Smooth muscle cell of the brain vasculature (primary cell): Measurements from ENCODE around the gene C16orf74.
A peak's percentile ranks its signal among the peaks of the same experiment; 100 is the strongest.

Experiments used
- DNase-seq: peaks from one replicate; pipeline ENCODE4 v3.0.0-alpha.2; 2012; ENCODE audit warnings: low read depth, low spot score

The C16orf74 gene

DNA sequence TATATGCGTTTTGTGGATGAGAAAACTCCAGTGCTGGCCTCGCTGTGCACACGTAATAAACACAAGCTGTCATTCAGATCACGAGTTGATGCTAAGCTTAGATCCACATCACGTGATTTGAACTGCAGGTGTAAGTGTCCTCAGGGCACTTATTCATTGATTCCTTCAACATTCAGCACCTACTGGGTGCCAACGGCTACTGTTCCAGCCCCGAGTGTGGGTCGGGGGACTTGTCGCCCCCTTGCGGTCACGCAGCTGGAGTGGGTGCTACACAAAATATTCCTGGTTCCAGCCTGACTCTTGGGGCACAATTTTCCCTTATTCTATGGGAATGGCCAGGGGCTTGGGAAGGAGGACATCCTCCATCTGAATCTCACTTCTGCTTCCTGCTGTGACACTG, 32.2 kb downstream of the C16orf74 start:
- DNase-seq = no peak

DNA sequence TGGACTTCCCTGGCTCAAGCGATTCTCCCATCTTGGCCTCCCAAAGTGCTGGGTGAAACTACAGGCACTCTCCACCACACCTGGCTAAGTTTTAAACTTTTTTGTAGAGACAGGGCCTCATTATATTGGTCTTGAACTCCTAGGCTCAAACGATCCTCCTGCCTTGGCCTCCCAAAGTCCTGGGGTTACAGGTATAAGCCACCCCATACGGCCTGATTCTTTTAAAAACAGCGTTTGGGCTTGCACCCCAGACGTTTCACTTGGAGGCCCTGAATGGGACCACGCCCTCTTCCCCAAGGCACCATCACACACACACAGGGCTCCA, 32.8 kb downstream of the C16orf74 start:
- no peak for DNase-seq

DNA sequence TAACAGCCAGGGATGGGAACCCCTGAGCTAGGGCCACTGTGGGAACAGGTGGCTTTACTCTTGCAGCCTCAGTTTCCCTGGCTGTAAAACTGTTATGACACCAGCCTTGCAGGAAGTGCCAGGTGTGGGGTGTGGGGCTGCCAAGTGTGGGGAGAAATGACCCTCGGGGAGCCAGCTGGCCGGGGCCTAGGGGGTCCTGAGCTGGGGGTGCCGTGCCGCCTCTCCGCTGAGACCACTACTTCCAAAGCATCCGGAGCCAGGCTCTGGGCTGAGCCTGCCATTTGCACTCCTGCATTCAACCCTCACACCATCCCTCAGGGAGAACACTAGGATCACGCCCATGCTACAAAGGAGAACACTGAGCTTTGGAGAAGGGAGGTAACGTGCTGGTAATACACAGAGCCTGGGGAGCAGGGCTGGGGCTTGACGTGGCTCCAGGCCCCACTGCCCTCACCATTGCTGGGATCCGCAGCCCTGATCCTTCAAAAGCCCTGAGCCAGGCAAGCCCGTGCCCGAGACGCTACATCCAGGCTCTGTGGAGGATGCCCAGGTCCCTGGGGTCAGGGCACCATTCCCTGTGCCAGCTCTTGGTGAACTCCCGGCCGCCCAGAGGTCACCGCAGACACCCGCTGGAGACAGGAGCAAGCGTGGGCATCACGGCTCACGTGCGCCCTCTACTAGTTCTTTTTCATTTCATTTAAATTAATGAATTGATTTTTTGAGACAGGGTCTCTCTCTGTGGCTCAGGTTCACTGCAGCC, 33.3 kb downstream of the C16orf74 start:
- DNase-seq = peak; percentile 31

DNA sequence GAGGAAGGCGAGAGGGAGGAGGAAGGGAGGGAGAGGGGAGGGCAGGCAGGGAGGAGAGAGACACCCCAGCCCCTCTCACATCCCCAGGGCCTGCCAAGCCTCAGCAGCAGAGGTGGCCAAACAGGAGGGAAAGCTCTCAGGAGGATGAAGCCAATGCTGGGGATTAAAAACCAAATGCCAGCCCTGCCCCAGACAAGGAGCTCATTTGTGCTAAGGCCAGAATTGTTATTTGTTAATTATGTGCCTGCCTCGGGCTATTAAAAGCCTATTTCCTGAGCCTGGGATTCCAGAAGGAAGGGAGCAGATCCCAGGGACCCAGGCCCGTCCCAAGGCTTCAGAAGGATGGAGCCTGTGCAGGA, 34.2 kb downstream of the C16orf74 start:
- no peak for DNase-seq

DNA sequence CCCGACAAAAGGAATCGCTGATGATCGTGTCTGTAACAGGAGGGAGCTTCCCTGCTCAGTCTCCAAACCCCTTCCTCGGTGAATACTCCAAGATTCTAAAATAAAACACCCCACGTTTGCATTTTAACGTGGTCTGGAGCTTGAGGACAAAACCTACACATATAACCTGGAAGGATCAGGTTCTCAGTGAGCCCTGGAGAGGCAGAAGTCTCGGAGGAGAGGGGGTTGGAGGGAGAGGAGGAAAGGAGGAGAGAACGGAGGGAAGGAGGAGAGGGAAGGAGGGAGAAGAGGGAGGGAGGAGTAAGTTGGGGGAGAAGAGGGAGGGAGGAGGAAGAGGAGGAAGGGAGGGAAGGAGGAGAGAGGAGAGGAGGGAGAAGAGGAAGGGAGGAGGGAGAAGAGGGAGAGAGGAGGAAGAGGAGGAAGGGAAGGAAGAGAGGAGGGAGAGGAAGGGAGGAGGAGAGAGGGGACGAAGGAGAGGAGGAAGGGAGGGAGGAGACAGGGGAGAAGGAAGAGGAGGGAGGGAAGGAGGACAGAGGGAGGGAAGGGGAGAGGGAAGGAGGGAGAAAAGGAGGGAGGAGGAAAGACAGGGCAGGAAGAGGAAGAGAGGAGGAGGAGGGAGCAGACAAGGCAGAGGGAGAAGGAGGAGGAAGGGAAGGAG, 34.7 kb downstream of the C16orf74 start:
- DNase-seq = no peak

DNA sequence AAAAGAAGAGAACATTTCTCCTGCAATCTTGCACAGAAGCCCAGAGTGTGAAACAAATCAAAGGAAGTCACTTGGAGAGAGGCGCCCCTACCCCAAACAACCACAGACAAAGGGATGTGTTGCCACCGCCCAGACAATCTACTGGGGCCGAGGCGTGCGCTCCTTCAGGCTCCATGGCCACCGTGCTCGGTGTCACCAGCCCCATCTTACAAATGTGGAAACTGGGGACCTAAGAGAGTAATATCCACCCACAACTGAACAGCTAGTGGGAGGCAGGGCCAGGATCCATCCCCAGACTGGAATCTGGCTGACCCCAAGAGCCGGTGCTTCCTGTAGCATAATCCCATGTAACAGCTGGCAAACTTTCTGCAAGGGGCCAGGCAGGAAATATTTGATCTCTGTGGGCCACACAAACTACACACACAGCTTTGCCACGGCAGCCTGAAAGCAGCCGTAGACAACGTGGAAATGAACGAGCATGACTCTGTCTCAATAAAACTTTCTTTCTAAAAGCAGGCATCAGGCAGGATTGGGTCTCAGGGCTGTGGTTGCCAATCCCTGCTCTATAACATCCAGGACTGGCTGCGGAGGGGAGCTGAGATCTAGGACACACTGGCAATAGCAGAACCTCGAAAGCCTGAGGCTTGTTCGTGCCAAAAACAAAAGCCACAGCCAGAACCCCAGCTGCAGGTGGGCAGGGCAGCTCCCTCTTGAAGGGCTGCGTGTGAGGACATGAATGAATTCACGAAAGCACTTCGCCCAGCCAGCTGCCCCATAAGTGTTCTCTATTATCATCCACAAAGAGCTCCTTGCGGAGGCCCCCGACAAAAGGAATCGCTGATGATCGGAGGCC, 35.5 kb downstream of the C16orf74 start:
- no peak for DNase-seq

DNA sequence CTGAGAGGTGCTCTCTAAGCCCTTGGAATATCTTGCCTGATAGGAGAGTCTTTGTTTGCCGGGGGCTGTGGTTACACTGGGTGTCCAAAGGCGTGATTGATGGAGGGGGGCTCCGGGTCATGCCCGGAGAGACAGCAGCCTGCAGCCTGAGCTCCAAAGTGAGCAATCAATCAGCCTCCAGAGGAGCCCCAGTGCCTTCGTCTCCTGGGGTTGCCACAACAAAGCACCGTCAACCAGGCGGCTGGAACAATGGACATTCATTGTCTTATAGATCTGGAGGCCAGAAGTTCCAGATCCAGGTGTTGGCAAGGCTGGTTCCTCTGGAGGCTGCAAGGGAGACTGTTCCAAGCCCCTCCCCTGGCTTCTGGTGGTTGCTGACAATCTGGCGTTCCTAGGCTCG, 38.1 kb downstream of the C16orf74 start:
- no peak for DNase-seq

DNA sequence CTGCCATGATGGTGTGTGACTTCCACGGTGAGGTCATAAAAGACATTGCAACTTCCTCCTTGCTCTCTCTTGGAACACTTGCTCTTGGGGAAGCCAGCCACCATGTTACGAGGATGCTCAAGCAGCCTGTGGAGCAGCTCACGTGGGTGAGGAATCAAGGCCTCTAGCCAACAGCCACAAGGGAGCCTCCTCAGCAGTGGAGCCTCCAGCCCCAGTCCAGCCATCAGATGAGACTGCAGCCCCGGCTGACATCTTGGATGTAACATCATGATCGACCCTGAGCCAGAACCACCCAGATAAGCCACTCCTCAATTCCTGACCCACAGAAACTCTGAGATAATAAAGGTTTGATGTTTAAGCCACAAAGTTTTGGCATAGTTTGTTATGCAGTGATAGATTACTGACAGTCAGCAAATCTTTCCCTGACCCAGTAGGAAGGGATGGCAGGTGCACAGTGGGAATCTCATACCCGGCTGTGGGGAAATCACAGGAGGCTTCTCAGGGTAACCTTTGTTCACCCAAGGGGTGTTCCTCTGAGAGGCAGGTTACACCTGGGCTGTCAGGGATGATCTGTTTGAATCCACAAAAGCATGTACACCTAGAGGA, 38.8 kb downstream of the C16orf74 start:
- no peak for DNase-seq

DNA sequence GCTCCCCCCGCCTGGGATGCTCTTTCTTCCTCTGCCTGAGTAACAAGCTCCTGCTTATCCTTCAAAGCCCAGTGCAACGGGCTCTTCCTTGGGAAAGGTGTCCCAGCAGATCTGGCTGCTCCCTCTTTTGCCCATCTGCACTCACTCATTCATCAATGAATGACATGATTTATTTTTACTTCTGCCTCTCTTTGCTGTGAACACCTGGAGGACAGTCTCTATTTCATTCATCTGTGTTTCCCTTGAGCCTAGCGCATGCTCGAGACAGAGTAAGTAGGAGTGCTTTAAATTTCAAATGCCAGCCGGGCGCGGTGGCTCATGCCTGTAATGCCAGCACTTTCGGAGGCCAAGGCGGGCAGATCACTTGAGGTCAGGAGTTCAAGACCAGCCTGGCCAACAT, 40.2 kb downstream of the C16orf74 start:
- DNase-seq = no peak

DNA sequence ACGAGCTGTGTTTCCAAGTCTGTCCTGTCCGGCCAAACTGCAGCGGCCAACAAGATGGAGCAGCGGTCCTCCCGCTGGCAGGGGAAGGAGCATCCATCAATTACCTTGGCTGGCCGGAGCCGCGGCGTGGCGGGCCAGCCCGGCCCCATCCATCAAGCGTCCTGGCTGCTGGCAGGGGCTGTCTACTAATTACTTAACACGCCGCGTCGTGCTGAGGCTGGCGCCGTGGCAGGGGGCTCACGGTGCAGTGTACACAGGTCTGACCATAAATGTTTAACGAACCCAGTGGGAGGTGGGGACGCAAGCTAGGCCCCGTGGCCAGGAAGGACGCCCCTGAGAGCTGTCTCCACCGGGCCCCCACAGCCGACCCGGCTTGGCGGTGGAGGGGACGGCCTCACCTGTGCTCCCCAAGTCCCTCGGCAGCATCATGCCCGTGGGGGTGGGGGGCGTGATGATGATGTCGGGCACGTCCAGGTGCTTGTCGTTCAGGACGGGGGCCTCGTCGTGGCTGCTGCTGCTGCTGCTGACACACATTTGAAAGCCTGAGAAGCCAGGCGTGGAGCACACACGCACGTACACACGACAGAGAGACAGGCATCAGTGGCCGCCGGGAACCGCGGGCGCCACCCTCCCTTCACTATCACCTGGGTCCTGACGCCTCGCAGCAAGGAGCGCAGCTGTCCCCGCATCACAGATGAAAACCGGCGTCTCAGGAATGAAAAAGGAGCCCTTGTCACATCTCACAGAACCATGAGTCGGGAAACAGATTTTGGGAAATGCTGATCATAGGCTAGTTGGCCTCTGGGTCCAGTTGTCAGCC, 40.9 kb downstream of the C16orf74 start:
- DNase-seq = no peak

DNA sequence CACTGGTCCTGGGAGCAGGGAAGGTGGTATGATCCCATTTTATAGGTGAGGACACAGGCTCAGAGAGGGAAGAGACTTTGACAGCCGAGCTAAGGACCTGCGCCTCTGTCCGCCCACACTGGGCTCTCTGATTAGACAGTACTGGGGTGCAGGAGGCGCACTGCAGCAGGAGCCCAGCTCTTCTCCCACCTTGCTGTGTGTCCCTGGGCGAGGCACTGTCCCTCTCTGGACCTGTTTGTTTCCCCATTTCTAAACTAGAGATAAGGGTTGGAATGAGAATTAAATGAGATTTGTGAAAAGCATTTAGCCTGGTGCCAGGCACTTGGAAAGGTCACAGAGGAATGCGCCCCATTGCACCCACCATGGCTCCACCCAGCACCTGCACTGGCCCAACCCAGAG, 42.6 kb downstream of the C16orf74 start:
- DNase-seq = no peak

DNA sequence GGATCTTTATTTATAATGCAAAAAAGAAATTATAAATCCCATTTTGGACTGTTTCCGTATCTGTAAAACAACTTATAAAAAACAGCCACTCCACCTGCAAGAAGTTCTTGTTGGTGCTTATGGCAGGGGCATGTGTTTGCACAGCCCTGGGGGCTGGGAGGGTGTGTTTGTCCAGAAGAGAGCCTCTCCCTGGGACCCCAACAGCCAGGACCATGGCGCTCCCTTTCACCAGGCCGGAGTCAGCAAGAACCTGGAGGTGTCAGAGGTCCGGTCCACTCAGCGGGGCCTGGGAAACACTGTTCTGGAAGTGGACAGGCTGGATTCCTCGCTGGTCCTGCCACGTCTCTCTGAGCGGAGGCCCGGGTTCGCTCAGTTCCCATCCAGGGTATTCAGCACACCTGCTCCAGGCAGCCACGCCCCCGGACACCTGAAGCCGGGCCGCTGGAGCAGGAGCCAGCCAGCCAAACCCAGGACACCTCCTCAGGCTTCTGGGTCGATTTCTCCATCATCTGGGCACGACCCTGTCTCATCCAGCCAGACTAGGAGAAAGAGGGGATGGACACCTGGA, 43.3 kb downstream of the C16orf74 start:
- DNase-seq = no peak

DNA sequence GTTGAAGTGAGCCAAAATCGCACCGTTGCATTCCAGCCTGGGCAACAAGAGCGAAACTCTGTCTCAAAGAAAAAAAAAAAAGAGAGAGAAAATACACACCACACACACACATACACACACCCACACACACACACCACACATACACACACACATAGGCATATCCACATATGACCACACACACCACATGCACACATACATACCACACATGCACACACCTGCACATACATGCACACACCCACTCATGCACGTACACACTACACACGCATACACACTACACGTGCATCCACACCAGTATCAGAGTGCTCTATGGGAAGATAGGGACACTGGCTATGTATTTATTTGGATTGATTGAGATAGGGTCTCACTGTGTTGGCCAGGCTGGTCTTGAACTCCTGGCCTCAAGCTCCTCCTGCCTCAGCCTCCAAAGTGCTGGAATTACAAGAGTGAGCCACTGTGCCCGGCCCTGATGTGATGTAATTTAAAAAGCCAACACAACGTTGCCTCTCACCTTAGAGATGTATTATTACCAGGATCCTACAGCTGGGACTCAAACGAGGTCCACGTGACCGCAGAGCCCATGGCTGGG, 44.4 kb downstream of the C16orf74 start:
- no peak for DNase-seq

DNA sequence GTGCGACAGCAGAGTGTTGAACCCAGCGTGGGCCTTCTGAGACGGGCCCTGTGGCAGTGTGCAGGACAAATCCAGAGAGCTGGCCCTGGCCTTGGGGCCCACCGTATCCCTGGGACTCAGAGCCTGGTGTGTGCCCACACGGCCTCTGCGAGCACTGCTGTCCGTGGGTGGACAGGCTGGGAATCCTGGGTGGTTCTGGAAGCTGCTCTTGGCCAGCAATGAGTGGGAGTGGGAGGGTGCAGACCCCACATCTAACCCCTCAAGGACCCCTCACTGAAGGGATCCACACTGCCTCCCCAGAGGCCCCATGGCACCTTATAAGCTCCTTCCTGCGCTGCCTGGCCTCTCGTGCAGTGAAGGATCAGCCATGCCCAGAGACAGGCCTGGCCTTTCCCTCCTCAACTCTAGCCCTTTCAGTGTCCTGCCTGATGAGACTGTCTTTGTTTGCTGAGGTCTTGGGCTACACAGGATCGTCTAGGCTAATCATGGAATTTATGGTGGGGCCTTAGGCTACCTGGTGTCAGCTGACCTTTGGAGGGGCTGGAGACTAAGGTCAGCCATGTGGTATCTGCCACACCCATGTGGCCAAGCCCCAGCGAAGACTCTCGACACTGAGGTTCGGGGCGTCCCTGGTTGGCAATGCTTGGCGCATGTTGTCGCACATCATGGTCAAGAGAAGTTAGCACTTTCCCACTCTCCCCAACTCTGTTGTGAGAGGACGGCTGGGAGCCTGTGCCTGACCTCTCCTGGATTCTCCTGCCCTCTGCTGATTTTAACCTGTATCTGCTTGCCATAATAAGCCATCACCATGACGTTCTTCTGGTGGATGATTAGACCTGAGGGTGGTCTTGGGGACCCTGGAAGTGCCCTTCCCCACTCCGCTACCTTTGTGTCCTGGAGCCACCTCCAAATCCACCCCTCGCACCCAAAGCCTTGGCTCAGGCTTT, 45.7 kb downstream of the C16orf74 start:
- DNase-seq = no peak

DNA sequence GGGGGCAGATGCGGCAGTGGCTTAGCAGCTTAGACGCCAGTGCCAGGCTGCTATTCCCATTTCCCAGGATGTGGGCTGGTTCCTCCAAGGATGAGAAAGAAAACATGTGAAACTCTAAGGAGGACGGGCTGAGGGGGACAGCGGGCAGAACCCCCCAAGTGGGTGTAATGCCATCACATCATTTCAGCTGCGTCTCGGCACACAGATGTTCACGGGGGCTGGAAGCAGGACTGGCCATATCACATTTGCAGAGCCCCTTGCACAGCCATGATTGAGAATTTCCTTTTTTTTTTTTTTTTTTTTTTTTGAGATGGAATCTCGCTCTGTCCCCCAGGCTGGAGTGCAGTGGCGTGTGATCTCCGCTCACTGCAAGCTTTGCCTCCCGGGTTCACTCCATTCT, 46.9 kb downstream of the C16orf74 start:
- DNase-seq = no peak

DNA sequence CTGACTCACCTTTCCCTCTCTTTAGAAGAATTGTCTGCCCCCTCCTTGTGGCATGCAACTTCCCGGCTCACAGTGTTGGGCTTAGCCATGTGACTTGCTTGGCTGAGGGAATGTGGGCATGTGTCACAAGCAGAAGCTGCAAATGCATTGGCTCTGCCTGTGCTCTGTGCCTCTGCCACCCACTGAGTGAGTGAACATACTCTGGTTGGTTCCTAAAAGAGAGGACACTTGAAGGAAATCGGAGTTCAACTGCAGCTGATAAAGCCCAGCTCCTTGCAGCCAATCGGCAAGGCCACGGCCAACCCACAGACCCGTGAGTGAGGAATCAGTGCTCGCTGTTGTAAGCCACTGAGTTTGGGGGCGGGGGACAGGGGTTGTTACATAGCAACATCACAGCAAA, 51.3 kb downstream of the C16orf74 start:
- no peak for DNase-seq

DNA sequence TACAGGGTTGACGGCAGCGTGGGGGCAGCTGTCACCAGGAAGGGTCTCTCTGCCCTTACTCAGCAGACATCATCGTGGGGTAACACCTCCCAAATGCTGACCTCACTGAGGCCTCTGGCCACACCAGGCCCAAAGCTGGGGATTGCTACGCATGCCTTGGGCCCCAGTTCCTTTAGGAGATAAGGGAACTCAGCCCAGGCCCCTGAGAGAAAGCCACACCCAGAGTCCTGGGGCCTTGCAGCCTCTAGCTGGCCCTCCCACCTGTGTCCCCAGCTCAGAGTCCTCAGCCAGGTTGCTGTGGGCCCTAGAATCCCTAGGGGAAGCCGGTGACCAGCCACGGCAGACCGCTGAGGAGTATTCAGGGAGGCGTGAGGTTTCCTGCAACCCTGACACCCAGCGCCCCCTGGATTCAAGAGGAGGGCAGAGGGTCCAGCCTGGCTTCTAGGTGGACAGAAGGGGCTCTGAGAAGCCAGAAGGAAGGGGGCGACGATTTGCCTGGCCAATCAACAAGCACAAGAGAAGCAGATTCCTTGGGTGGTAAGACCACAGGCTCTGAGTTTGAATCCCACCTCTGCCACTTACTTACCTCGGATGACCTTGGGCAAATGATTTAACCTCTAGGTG, 51.8 kb downstream of the C16orf74 start:
- DNase-seq = no peak

DNA sequence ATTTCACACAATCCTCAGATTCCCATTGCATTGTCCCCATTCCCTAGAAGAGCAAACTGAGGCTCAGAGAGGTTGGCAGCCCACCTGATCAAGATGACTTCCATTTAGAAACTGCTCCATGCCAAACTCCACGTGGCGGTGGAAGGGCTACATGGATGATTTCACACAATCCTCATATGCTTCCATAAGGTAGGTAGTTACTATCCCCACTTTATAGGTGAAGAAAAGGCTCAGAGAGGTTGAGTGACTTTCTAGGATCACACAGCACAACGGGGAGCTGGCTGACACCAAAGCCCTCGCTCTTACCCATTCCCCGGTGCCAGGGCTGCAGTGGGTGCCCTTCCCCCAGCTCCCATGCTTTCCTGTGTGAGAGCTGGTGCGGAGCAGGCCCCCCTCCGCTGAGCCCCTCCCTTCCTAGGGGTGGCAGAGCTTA, 52.4 kb downstream of the C16orf74 start:
- DNase-seq = no peak

DNA sequence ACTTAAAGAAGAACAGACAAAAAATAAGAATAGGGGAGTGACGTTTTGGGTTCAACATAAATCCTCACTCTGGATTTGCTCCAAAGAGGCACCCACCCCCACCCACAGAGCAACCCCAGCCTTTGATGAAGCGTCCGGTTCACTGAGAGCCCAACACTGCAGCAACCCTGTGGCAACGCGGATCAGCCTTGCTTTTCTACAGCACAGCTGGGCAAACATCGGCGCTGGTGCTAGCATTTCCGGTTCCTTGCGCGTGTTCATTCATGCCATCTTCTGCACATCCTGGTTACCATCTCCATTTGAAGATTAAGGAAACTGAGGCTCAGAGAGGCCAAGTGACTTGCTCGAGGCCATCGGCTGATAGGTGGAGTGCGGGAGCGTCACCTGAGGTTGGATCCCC, 53.5 kb downstream of the C16orf74 start:
- no peak for DNase-seq
